IMR-90 (cell line): ENCODE measurements around the gene NRG4. TPM values are rescaled to one million over a fixed set of nuclear protein-coding genes. Genes with fewer than 3 reads are reported as not detected.

Source experiments
- ATAC-seq: fragments of 200-7000 bp; cut with Tn5 transposase; 2 replicates; pipeline ENCODE4 v1.9.1; 2020; ENCODE audit warnings: low read depth, mild to moderate bottlenecking, moderate library complexity
- BruUV-seq: library from RNA; stranded (reverse); fragments of 400-500 nt; replicated peaks from 2 replicates; lab custom pipeline; 2021; lab: Mats Ljungman, UMichigan
- CTCF ChIA-PET: fragments of 300-600 bp; formaldehyde crosslinking; extraction: SDS; loops from one replicate; lab custom pipeline; 2021; ENCODE audit warnings: antibody characterized with exemption; lab: Yijun Ruan, JAX
- POLR2A ChIA-PET: fragments of 300-600 bp; sonication (Branson Sonifier 250); formaldehyde crosslinking; loops from one replicate; lab custom pipeline; 2022; ENCODE audit warnings: antibody characterized with exemption; ENCODE audit not compliant: unreplicated experiment; lab: Charles Lee
- DNase-seq: peaks from one replicate; pipeline ENCODE4 v3.0.0; 2013
- H2AFZ ChIP-seq: replicated peaks from 2 replicates; pipeline ENCODE3; 2013; ENCODE audit warnings: low read length, mild to moderate bottlenecking; ENCODE audit not compliant: poor library complexity
- H2AK5ac ChIP-seq: 2 replicates; pipeline ENCODE4 v1.6.1; 2013; ENCODE audit warnings: low read depth, low read length, inconsistent platforms
- H2AK9ac ChIP-seq: replicated peaks from 2 replicates; pipeline ENCODE3; 2013; ENCODE audit warnings: mild to moderate bottlenecking, low read depth, low read length, moderate library complexity; ENCODE audit not compliant: poor library complexity
- H2BK120ac ChIP-seq: 2 replicates; pipeline ENCODE4 v1.6.1; 2013; ENCODE audit warnings: low read depth, low read length, inconsistent platforms
- H2BK15ac ChIP-seq: 3 replicates; pipeline ENCODE4 v1.6.1; 2013; ENCODE audit warnings: low read depth, low read length, inconsistent platforms
- H2BK20ac ChIP-seq: 2 replicates; pipeline ENCODE4 v1.6.1; 2013; ENCODE audit warnings: low read depth, mild to moderate bottlenecking, inconsistent platforms, low read length, moderate library complexity
- H2BK5ac ChIP-seq: 2 replicates; pipeline ENCODE4 v1.6.1; 2013; ENCODE audit warnings: mild to moderate bottlenecking, low read depth, low read length, inconsistent platforms; ENCODE audit not compliant: poor library complexity, severe bottlenecking
- H3K14ac ChIP-seq: replicated peaks from 2 replicates; pipeline ENCODE4 v1.6.1; 2013; ENCODE audit warnings: low read depth, low read length, inconsistent platforms
- H3K18ac ChIP-seq: 2 replicates; pipeline ENCODE4 v1.6.1; 2013; ENCODE audit warnings: low read depth, low read length, control low read depth
- H3K23ac ChIP-seq: 2 replicates; pipeline ENCODE4 v1.6.1; 2013; ENCODE audit warnings: low read depth, low read length, inconsistent platforms
- H3K27ac ChIP-seq: 2 replicates; pipeline ENCODE4 v1.5.1; 2013; ENCODE audit warnings: mild to moderate bottlenecking, control low read depth, low read length; ENCODE audit not compliant: insufficient read depth
- H3K27me3 ChIP-seq: 2 replicates; pipeline ENCODE4 v1.6.1; 2013; ENCODE audit warnings: low read length; ENCODE audit not compliant: control insufficient read depth, insufficient read depth
- H3K36me3 ChIP-seq: 2 replicates; pipeline ENCODE4 v1.6.1; 2013; ENCODE audit warnings: low read length, mixed read lengths; ENCODE audit not compliant: control insufficient read depth, insufficient read depth
- H3K4ac ChIP-seq: 2 replicates; pipeline ENCODE4 v1.6.1; 2013; ENCODE audit warnings: low read depth, low read length, inconsistent platforms
- H3K4me1 ChIP-seq: 2 replicates; pipeline ENCODE4 v1.6.1; 2013; ENCODE audit warnings: low read length, mixed read lengths; ENCODE audit not compliant: control insufficient read depth, insufficient read depth
- H3K4me2 ChIP-seq: 2 replicates; pipeline ENCODE4 v1.6.1; 2013; ENCODE audit warnings: low read depth, mild to moderate bottlenecking, control low read depth, low read length, moderate library complexity
- H3K4me3 ChIP-seq: 2 replicates; pipeline ENCODE4 v1.5.1; 2013; ENCODE audit warnings: low read depth, mild to moderate bottlenecking, control low read depth, low read length, moderate library complexity; ENCODE audit not compliant: insufficient read depth
- H3K56ac ChIP-seq: 2 replicates; pipeline ENCODE4 v1.6.1; 2013; ENCODE audit warnings: low read length, inconsistent platforms; ENCODE audit not compliant: insufficient read depth; ENCODE audit errors: extremely low read depth
- H3K79me1 ChIP-seq, 2 experiments: 2 replicates each; pipeline ENCODE4 v1.6.1; 2013; ENCODE audit warnings: low read length in 2 of 2, inconsistent platforms in 1 of 2, low read depth in 1 of 2
- H3K9ac ChIP-seq: 2 replicates; pipeline ENCODE4 v1.6.1; 2013; ENCODE audit warnings: low read depth, low read length, control low read depth
- H3K9me1 ChIP-seq: 2 replicates; pipeline ENCODE4 v1.6.1; 2013; ENCODE audit warnings: low read length, inconsistent platforms; ENCODE audit not compliant: insufficient read depth
- H3K9me3 ChIP-seq: 2 replicates; pipeline ENCODE4 v1.6.1; 2013; ENCODE audit warnings: low read length; ENCODE audit not compliant: control insufficient read depth, insufficient read depth
- H4K20me1 ChIP-seq: 2 replicates; pipeline ENCODE4 v1.6.1; 2013; ENCODE audit warnings: low read length, inconsistent platforms; ENCODE audit not compliant: insufficient read depth
- H4K5ac ChIP-seq: 2 replicates; pipeline ENCODE4 v1.6.1; 2013; ENCODE audit warnings: mild to moderate bottlenecking, low read depth, low read length, control low read depth
- H4K8ac ChIP-seq, 2 experiments: 2 replicates each; pipeline ENCODE4 v1.6.1; 2013; ENCODE audit warnings: low read depth in 2 of 2, low read length in 2 of 2, control low read depth in 1 of 2, inconsistent platforms in 1 of 2
- H4K91ac ChIP-seq: 2 replicates; pipeline ENCODE4 v1.6.1; 2013; ENCODE audit warnings: low read depth, low read length, inconsistent platforms; ENCODE audit not compliant: insufficient read depth
- CEBPB ChIP-seq: IDR thresholded peaks from 2 replicates; pipeline ENCODE4 v1.6.1; 2012; ENCODE audit warnings: low read depth, low read length, improper control_type of control experiment
- RAD21 ChIP-seq: IDR thresholded peaks from 2 replicates; pipeline ENCODE4 v1.6.1; 2012; ENCODE audit warnings: low read length, improper control_type of control experiment
- WGBS, 2 experiments: methylation state at CpG; one replicate each; pipeline versions ENCODE4 v1.1.5 to v1.1.7; 2013; ENCODE audit warnings: missing lambda C conversion rate in 2 of 2; ENCODE audit not compliant: insufficient read length in 1 of 2; ENCODE audit errors: extremely low coverage in 2 of 2; 5-methylcytosine and 5-hydroxymethylcytosine counted together
- dilution Hi-C: fragments of 300-500 bp; cut with HindIII; formaldehyde crosslinking; loops from one replicate; pipeline ENCODE4 v1.14.3; 2018; ENCODE audit warnings: low sequenced_read_pairs; ENCODE audit not compliant: unreplicated experiment
- in situ Hi-C: fragments of 300-500 bp; cut with MboI; formaldehyde crosslinking; loops from 3 replicates; pipeline ENCODE4 v1.14.3; 2019; ENCODE audit warnings: low sequenced_read_pairs, inconsistent platforms, mixed read lengths
- intact Hi-C: fragments of 100-400 bp; cut with micrococcal nuclease; formaldehyde crosslinking; loops from 2 replicates; pipeline ENCODE4 v1.10.0; 2022
- polyA plus RNA-seq, 3 experiments: library from polyadenylated mRNA; depleted of rRNA; stranded (reverse); fragments of >200 nt; gene quantifications; 2 replicates each; pipeline ENCODE4 v1.2.3, GENCODE V29; 2012; ENCODE audit warnings: low replicate concordance in 1 of 3
- total RNA-seq: library from RNA; depleted of rRNA; stranded (reverse); fragments of >200 nt; gene quantifications from 2 replicates; pipeline ENCODE4 v1.2.3, GENCODE V29; 2012

The NRG4 gene
- total and polyA plus RNA-seq, 2 of the 4 experiments (the other 2 are of a cell fraction) = not detected

- H3K14ac ChIP-seq = no peak overlapping the region
- no peak for ATAC-seq
- DNase-seq = no peak
- in situ Hi-C loops (no loop called here), intact Hi-C loops (no loop called here), dilution Hi-C loops (no loop called here)
- H3K4me3 ChIP-seq = no peak overlapping the region
- no peaks in the 10 kb centered on the region for H3K79me1 ChIP-seq
- H3K23ac ChIP-seq = no peak overlapping the region
- H3K9me3 ChIP-seq = no peaks in the 10 kb centered on the region; the same call in 1 of the 2 replicates
- H3K4me2 ChIP-seq = no peak overlapping the region
- H3K9me1 ChIP-seq = no peaks in the 10 kb centered on the region
- CTCF ChIA-PET = no interaction called here
- no peak overlapping the region for H3K9ac ChIP-seq
- no peak overlapping the region for H2BK20ac ChIP-seq
- no peak overlapping the region for H4K5ac ChIP-seq
- peak; percentile 34; the same call in 1 of the 2 replicates for TF ChIP-seq CEBPB
- TF ChIP-seq RAD21 = no peak
- H3K27ac ChIP-seq = no peak overlapping the region
- no peaks in the 10 kb centered on the region for H3K4me1 ChIP-seq
- no peak overlapping the region for H2BK5ac ChIP-seq
- H2AK9ac ChIP-seq = no peak overlapping the region
- POLR2A ChIA-PET = no interaction called here
- H2BK15ac ChIP-seq = no peak overlapping the region
- WGBS, 2 experiments = no CpG with 5 or more reads among the region's 2 CpGs
- H3K56ac ChIP-seq = no peak overlapping the region
- H4K20me1 ChIP-seq = no peaks in the 10 kb centered on the region
- H2AFZ ChIP-seq = no peak overlapping the region
- no peak overlapping the region for H2BK120ac ChIP-seq
- H4K8ac ChIP-seq = no peak overlapping the region
- no TSS peak for BruUV-seq
- no peaks in the 10 kb centered on the region for H3K36me3 ChIP-seq
- peaks cover 5% of the 10 kb centered on the region; the same call in 1 of the 2 replicates for H3K27me3 ChIP-seq
- no peak overlapping the region for H2AK5ac ChIP-seq
- no peak overlapping the region for H4K91ac ChIP-seq
- H3K18ac ChIP-seq = no peak overlapping the region
- H3K4ac ChIP-seq = no peak overlapping the region
Measured at GRCh38 chr15:76006136-76006778, 6.0 kb downstream of the NRG4 start.
